ENCODE measurements around the gene EXOC6B. TPM values are rescaled to one million over a fixed set of nuclear protein-coding genes. Genes with fewer than 3 reads are reported as not detected.

EXOC6B gene
- total RNA-seq, 2 experiments from 2014 or later = 16.9 to 17.5 TPM

GRCh38 chr2:72211350-72211749 lies 614.5 kb downstream of the EXOC6B start:
- ATAC-seq (ENCODE audit: poor library complexity) (no peak), DNase-seq (no peak)
- intact Hi-C loops (cut with DNase I, micrococcal nuclease) = no loop called here
- CTCF ChIA-PET = no interaction called here
- Histone ChIP-seq H3K9me3 (ENCODE audit: control insufficient read depth in 1 of 2, insufficient read depth in 1 of 2, low read length in 2 of 2) (no peaks in the 10 kb centered on the region), H3K27ac (ENCODE audit: low read depth in 1 of 2, low read length in 2 of 2) (no peak overlapping the region), H3K36me3 (ENCODE audit: insufficient read depth, low read length) (no peaks in the 10 kb centered on the region), H3K4me3 (ENCODE audit: low read length) (no peak overlapping the region), H3K27me3 (ENCODE audit: control insufficient read depth in 1 of 2, insufficient read depth in 2 of 2, low read length in 2 of 2) (no peaks in the 10 kb centered on the region), H3K4me1 (ENCODE audit: insufficient read depth, low read length) (no peaks in the 10 kb centered on the region)
- Mint-ChIP-seq H3K27ac (no peak overlapping the region), H3K9me3 (no peaks in the 10 kb centered on the region), H3K27me3 (no peaks in the 10 kb centered on the region), H3K36me3 (ENCODE audit: low read depth) (no peaks in the 10 kb centered on the region), H3K4me1 (ENCODE audit: low read depth) (no peaks in the 10 kb centered on the region), H3K4me3 (no peak overlapping the region)
- POLR2A ChIA-PET = no interaction called here
- TF ChIP-seq CTCF (IDR thresholded peaks at IDR 0.05) = no peak

- Mint-ChIP-seq H3K27me3 (no peaks in the 10 kb centered on the region), H3K4me3 (no peak overlapping the region), H3K36me3 (ENCODE audit: low read depth) (no peaks in the 10 kb centered on the region), H3K4me1 (ENCODE audit: low read depth) (no peaks in the 10 kb centered on the region), H3K27ac (no peak overlapping the region), H3K9me3 (no peaks in the 10 kb centered on the region)
- TF ChIP-seq CTCF (IDR thresholded peaks at IDR 0.05) = no peak
- Histone ChIP-seq H3K4me3 (ENCODE audit: low read length) (no peak overlapping the region), H3K27me3 (ENCODE audit: control insufficient read depth in 1 of 2, insufficient read depth in 2 of 2, low read length in 2 of 2) (no peaks in the 10 kb centered on the region), H3K4me1 (ENCODE audit: insufficient read depth, low read length) (no peaks in the 10 kb centered on the region), H3K9me3 (ENCODE audit: control insufficient read depth in 1 of 2, insufficient read depth in 1 of 2, low read length in 2 of 2) (no peaks in the 10 kb centered on the region), H3K36me3 (ENCODE audit: insufficient read depth, low read length) (no peaks in the 10 kb centered on the region), H3K27ac (ENCODE audit: low read depth in 1 of 2, low read length in 2 of 2) (no peak overlapping the region)
- ChIA-PET POLR2A (no interaction called here), CTCF (no interaction called here)
- DNase-seq = no peak
- intact Hi-C loops (cut with DNase I, micrococcal nuclease) = no loop called here
- no peak for ATAC-seq (ENCODE audit: poor library complexity)
Observed at GRCh38 chr2:72210470-72210869, 615.4 kb downstream of the EXOC6B start.

- H3K36me3 ChIP-seq (ENCODE audit: insufficient read depth, low read length) = no peaks in the 10 kb centered on the region
- no peaks in the 10 kb centered on the region for H3K4me1 ChIP-seq (ENCODE audit: insufficient read depth, low read length)
- no peak for TF ChIP-seq CTCF (IDR thresholded peaks at IDR 0.05)
- Mint-ChIP-seq H3K36me3 (ENCODE audit: low read depth) (no peaks in the 10 kb centered on the region), H3K4me3 (no peak overlapping the region), H3K27ac (no peak overlapping the region), H3K9me3 (no peaks in the 10 kb centered on the region), H3K27me3 (no peaks in the 10 kb centered on the region), H3K4me1 (ENCODE audit: low read depth) (no peaks in the 10 kb centered on the region)
- no peak for DNase-seq
- no peaks in the 10 kb centered on the region for H3K9me3 ChIP-seq (ENCODE audit: control insufficient read depth in 1 of 2, insufficient read depth in 1 of 2, low read length in 2 of 2)
- no peak for ATAC-seq (ENCODE audit: poor library complexity)
- intact Hi-C loops (cut with DNase I, micrococcal nuclease) = no loop called here
- H3K27ac ChIP-seq (ENCODE audit: low read depth in 1 of 2, low read length in 2 of 2) = no peak overlapping the region
- no peak overlapping the region for H3K4me3 ChIP-seq (ENCODE audit: low read length)
- no peaks in the 10 kb centered on the region for H3K27me3 ChIP-seq (ENCODE audit: control insufficient read depth in 1 of 2, insufficient read depth in 2 of 2, low read length in 2 of 2)
- POLR2A ChIA-PET = no interaction called here
- CTCF ChIA-PET = no interaction called here
Observed at GRCh38 chr2:72208225-72208624, 617.6 kb downstream of the EXOC6B start.
